ENCODE results near the gene PPM1N. TPM values are rescaled to one million over a fixed set of nuclear protein-coding genes. Genes with fewer than 3 reads are reported as not detected.
A peak's percentile ranks its signal among the peaks of the same experiment; 100 is the strongest.

The PPM1N gene
- total RNA-seq, 1 donor from 2014 or later = 0.62 TPM

DNA sequence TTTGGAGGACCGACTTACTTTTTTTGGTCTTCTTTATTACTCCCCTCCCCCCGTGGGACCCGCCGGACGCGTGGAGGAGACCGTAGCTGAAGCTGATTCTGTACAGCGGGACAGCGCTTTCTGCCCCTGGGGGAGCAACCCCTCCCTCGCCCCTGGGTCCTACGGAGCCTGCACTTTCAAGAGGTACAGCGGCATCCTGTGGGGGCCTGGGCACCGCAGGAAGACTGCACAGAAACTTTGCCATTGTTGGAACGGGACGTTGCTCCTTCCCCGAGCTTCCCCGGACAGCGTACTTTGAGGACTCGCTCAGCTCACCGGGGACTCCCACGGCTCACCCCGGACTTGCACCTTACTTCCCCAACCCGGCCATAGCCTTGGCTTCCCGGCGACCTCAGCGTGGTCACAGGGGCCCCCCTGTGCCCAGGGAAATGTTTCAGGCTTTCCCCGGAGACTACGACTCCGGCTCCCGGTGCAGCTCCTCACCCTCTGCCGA is 30.0 kb upstream of the PPM1N start:
- no peaks in the 10 kb centered on the region for H3K9me3 Mint-ChIP-seq (ENCODE audit: unreplicated experiment)
- H3K4me3 Mint-ChIP-seq (ENCODE audit: unreplicated experiment) = peak overlapping the region; percentile 92
- peak overlapping the region; percentile 98 for H3K27ac Mint-ChIP-seq (ENCODE audit: unreplicated experiment)
- peaks cover 16% of the 10 kb centered on the region for H3K36me3 Mint-ChIP-seq (ENCODE audit: unreplicated experiment)
- no peaks in the 10 kb centered on the region for H3K27me3 Mint-ChIP-seq (ENCODE audit: unreplicated experiment)
- peaks cover 23% of the 10 kb centered on the region for H3K4me1 Mint-ChIP-seq (ENCODE audit: unreplicated experiment)
- no peak for DNase-seq (ENCODE audit: extremely low spot score, unreplicated experiment)
- TF ChIP-seq, protein P1, sequence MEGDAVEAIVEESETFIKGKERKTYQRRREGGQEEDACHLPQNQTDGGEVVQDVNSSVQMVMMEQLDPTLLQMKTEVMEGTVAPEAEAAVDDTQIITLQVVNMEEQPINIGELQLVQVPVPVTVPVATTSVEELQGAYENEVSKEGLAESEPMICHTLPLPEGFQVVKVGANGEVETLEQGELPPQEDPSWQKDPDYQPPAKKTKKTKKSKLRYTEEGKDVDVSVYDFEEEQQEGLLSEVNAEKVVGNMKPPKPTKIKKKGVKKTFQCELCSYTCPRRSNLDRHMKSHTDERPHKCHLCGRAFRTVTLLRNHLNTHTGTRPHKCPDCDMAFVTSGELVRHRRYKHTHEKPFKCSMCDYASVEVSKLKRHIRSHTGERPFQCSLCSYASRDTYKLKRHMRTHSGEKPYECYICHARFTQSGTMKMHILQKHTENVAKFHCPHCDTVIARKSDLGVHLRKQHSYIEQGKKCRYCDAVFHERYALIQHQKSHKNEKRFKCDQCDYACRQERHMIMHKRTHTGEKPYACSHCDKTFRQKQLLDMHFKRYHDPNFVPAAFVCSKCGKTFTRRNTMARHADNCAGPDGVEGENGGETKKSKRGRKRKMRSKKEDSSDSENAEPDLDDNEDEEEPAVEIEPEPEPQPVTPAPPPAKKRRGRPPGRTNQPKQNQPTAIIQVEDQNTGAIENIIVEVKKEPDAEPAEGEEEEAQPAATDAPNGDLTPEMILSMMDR (IDR thresholded peaks at IDR 0.05) = peak; percentile 16

DNA sequence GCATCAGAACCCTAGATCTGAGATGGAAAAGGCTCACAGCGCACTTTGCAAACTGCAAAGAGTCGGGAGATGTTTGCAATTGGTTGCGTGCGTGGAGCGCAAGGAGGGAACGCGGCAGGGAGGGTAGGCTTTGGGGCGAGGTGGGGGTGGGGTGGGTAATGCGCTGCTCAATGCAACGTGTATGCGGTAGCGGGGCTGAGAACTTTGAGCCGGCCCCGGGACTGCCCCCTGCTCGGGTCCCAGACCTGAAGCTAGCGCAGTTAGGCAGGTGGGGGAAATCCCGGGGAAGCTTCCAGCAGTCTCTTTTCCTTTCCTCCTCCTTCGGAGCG is 29.5 kb upstream of the PPM1N start:
- peak overlapping the region; percentile 98 for H3K27ac Mint-ChIP-seq (ENCODE audit: unreplicated experiment)
- TF ChIP-seq, protein P1 (IDR thresholded peaks at IDR 0.05) = no peak
- H3K36me3 Mint-ChIP-seq (ENCODE audit: unreplicated experiment) = peaks cover 16% of the 10 kb centered on the region
- H3K9me3 Mint-ChIP-seq (ENCODE audit: unreplicated experiment) = no peaks in the 10 kb centered on the region
- DNase-seq (ENCODE audit: extremely low spot score, unreplicated experiment) = peak; percentile 87
- H3K27me3 Mint-ChIP-seq (ENCODE audit: unreplicated experiment) = no peaks in the 10 kb centered on the region
- peaks cover 23% of the 10 kb centered on the region for H3K4me1 Mint-ChIP-seq (ENCODE audit: unreplicated experiment)
- peak overlapping the region; percentile 92 for H3K4me3 Mint-ChIP-seq (ENCODE audit: unreplicated experiment)

DNA sequence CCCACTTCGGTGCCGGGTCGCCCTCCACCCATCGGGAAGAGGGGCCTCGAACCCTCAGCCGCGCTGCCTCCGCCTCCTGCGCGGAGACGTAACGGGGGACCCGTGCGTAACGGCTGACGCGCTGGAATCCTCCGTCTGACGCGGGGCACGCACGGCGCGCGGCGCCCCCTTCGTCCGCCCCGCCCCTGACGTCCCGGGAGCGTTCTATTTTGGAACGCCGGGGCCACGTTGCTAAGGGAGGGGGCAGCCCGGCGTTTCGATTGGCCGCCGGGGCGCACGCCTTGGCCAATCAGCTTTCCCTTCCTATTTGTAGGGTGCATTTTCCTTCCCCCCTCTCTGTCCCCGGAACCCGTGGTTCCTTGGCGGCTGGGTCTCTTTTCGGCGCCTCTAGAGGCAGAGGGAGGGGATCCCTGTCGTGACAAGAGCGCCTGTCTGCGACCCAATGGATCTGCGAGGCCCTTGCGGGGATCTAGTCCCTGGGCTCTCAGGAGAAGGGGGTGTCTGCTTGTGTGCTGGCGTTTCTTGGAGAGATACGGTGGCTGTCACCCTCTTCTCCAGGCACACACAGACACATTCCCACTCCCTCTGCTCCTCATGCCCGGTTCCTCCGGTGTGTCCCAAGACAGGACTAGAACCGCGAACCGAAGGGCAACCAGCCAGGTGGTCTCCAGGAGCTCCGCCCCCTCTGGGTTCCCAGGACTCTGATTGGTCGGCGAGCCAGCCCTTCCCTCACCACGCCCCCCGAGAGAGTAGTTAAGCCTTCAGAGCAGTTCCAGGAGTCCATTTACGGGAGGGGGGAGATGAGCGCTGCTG is 28.9 kb upstream of the PPM1N start:
- H3K27me3 Mint-ChIP-seq (ENCODE audit: unreplicated experiment) = no peaks in the 10 kb centered on the region
- TF ChIP-seq, protein P1 (IDR thresholded peaks at IDR 0.05) = no peak
- peak; percentile 97 for DNase-seq (ENCODE audit: extremely low spot score, unreplicated experiment)
- H3K36me3 Mint-ChIP-seq (ENCODE audit: unreplicated experiment) = peaks cover 16% of the 10 kb centered on the region
- peak overlapping the region; percentile 98 for H3K27ac Mint-ChIP-seq (ENCODE audit: unreplicated experiment)
- H3K4me3 Mint-ChIP-seq (ENCODE audit: unreplicated experiment) = peak overlapping the region; percentile 92
- peaks cover 23% of the 10 kb centered on the region for H3K4me1 Mint-ChIP-seq (ENCODE audit: unreplicated experiment)
- H3K9me3 Mint-ChIP-seq (ENCODE audit: unreplicated experiment) = no peaks in the 10 kb centered on the region

DNA sequence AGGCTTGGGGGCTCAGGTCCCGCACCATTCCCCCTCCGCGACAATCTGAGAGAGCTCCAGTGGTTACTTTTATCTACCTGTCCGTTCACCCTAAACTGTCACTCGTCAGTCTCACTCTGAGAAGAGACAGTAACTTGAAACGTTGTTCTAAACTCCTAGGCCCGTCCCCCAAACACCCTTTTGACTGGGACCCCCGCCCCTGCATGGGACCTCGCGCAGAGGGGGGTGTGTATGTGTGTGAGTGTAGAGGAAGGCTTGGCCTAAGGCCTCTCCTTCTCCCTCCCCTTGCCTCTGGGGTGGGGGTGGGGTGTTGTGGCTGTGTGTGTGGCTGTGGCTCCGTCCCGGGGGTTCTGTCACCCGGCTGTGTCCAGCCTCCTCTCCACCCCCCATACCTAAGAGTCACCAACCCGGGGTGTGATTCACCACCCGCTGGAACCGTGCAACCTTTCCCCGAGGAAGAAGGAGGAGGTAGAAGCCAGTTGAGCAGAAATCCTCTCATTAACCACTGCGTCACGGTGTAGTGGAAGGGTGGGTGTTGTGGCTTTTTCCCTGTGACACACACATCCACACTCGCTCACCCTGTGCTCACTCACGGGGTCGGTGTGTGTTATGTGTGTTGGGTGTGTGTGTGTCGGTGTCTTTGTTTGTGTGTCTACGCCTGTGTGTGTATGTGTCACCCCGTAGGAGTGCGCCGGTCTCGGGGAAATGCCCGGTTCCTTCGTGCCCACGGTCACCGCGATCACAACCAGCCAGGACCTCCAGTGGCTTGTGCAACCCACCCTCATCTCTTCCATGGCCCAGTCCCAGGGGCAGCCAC is 28.1 kb upstream of the PPM1N start:
- no peaks in the 10 kb centered on the region for H3K27me3 Mint-ChIP-seq (ENCODE audit: unreplicated experiment)
- TF ChIP-seq, protein P1 (IDR thresholded peaks at IDR 0.05) = no peak
- peak overlapping the region; percentile 92 for H3K4me3 Mint-ChIP-seq (ENCODE audit: unreplicated experiment)
- peak overlapping the region; percentile 98 for H3K27ac Mint-ChIP-seq (ENCODE audit: unreplicated experiment)
- H3K4me1 Mint-ChIP-seq (ENCODE audit: unreplicated experiment) = peaks cover 23% of the 10 kb centered on the region
- no peaks in the 10 kb centered on the region for H3K9me3 Mint-ChIP-seq (ENCODE audit: unreplicated experiment)
- H3K36me3 Mint-ChIP-seq (ENCODE audit: unreplicated experiment) = peaks cover 16% of the 10 kb centered on the region
- DNase-seq (ENCODE audit: extremely low spot score, unreplicated experiment) = no peak

DNA sequence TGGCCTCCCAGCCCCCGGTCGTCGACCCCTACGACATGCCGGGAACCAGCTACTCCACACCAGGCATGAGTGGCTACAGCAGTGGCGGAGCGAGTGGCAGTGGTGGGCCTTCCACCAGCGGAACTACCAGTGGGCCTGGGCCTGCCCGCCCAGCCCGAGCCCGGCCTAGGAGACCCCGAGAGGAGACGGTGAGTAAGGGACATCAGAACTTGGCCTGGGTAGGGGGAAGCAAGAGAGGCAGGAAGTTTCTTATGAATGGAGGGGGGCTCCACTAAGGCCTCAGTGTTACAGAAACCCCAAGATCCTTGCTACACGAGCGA is 27.5 kb upstream of the PPM1N start:
- H3K4me1 Mint-ChIP-seq (ENCODE audit: unreplicated experiment) = peaks cover 23% of the 10 kb centered on the region

More for the DNA sequence above, 27.5 kb upstream of the PPM1N start:
- Mint-ChIP-seq H3K36me3 (ENCODE audit: unreplicated experiment) (peaks cover 16% of the 10 kb centered on the region), H3K27ac (ENCODE audit: unreplicated experiment) (no peak overlapping the region), H3K4me3 (ENCODE audit: unreplicated experiment) (peak overlapping the region; percentile 92), H3K27me3 (ENCODE audit: unreplicated experiment) (no peaks in the 10 kb centered on the region), H3K9me3 (ENCODE audit: unreplicated experiment) (no peaks in the 10 kb centered on the region)
- DNase-seq (ENCODE audit: extremely low spot score, unreplicated experiment) = no peak
- TF ChIP-seq, protein P1 (IDR thresholded peaks at IDR 0.05) = no peak

All from osteocyte (in vitro differentiated cells).